Myocyte (in vitro differentiated cells): ENCODE data around the gene IGSF10. TPM values are rescaled to one million over a fixed set of nuclear protein-coding genes. Genes with fewer than 3 reads are reported as not detected.

Experiments
- DNase-seq: peaks from one replicate; pipeline ENCODE4 v3.0.0-alpha.2; 2012; ENCODE audit warnings: low read depth
- total RNA-seq: library from RNA; depleted of rRNA; stranded (reverse); fragments of >200 nt; gene quantifications from 2 replicates; pipeline ENCODE4 v1.2.3, GENCODE V29; 2014

Gene IGSF10
- total RNA-seq, 1 donor from 2014 or later, result 0.13 TPM

DNA sequence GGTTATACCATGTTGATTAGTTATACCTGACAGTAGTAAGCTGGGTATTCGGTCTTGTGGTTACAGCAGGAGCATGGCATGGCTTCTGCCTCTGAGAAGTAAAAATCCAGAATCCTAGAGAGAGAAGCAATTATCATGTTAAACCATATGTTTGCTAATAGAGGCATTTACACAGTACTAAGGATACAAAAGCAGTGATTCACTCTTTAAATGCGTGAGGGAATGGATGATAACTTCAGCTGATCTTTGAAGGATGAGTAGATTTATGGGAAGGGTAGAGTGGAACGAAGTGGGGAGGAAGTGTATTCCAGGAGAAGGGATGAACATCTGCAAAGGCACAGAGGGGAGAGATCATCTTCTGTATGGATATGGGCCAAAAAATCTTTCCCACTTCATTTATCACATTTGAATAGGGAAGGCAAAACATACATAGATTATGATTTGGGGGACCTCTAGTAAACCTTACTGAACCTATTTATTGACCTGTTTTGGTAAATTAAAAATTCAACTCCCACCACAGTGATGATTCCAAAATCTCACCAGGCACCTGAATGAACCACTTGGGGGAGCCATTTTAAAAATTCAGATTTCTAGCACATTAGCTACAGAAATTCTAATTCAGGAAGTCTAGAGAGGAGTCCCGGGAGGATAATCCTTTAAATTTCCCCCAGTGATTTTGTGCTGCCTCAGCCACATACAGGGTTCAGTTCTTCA is 35.1 kb downstream of the IGSF10 start:
- DNase-seq, result no peak

DNA sequence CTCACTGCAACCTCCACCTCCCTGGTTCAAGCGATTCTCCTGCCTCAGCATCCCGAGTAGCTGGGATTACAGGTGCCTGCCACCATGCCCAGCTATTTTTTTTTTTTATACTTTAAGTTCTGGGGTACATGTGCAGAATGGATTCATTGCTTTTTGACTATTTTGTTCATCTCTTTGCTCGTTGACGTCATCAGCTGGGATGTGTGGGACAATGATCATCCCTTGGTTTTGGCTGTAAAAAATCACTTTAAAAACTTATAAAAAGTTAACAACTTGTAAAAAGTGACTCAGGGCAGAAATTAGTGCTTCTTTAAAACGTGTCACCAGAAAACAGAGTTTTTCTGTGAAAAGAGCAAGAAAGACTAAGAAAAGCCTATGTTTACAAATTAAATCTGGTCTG is 37.8 kb downstream of the IGSF10 start:
- DNase-seq, result no peak

DNA sequence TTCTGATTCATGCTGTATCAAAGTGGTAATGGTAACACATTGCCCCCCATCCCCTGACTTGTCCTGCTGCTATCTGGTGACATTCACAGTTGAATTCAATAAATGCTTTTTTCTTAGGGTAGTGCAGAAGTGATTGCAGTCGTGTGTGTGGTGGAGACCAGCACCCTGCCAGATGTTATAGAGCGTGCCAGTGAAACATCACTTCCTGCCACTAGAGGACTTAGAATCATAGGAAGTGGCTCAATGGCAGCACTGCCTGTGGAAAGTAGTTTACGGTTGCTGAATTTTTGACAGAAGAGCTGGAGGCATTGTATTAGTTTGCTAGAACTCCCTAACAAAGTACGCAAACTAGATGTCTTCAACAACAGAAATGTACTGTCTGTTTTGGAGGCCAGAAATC is 38.9 kb downstream of the IGSF10 start:
- no peak for DNase-seq

DNA sequence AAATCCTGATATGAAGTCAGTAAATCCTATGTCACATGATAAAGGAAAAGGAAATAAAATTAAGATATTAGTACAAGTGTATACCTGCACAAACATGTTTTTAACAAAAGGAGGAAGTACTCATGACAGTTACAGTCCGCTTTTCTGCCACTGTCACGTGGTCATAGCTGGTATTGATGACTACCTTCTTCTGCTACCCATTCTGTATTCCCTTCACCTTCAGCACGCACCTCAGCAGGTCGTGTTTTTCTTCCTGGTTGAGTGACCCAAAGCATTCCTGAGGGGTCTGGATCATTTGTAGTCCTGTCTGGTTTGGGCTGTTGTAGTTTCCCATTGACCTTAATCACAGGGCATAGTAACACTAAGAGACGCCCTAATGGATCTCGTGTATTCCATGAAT is 41.1 kb downstream of the IGSF10 start:
- no peak for DNase-seq

DNA sequence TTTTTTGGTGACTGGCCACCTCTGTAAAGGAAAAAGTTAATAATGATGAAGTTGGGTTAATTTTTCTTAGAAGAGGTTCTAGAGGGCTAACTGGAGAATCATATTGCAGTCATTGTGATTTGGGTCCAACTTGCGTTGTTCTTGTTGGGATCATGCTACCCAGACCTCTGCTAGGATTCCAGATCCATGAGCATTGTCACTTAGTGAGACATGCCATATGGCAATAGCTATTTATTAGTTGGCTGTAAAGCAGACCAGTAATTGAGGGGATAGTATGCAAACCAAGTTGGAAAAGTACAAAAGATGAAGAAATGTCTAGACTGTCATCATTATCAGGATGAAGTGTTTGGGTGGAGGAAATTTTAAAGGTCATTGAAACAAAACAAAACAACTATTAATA is 45.6 kb downstream of the IGSF10 start:
- DNase-seq, result no peak

DNA sequence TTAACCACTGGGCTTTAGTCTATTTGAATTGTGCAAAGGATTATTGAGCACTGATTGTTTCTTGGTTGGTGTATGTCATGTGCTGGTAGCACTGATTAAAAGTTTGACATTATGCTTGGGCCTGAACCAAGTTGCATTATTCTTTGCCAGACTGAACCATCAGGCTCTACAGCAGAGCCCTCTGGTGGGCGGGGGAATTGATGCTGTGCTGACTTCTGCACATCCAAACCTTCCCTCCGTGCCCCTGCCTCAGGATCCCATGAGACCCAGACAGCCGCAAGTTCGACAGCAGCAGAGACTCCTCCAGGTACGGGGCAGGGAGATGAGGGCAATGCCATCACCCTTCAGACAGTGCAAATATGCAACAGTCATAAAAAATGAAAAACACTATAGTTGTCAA is 47.9 kb downstream of the IGSF10 start:
- no peak for DNase-seq

Other genes starting within 250 kb of the IGSF10 start
- gene P2RY14, start 182.5 kb downstream of the IGSF10 start, total RNA-seq, result not detected in 2 replicates
- not detected in 2 replicates for gene GPR87, start 144.2 kb downstream of the IGSF10 start, total RNA-seq
- not detected in 2 replicates for gene P2RY13, start 131.5 kb downstream of the IGSF10 start, total RNA-seq
- gene P2RY12, start 76.3 kb downstream of the IGSF10 start, total RNA-seq, result not detected in 2 replicates